HEK293 (cell line): Measurements from ENCODE around the gene WSCD2.
A peak's percentile ranks its signal among the peaks of the same experiment; 100 is the strongest.

Experiments
- CTCF ChIA-PET: fragments of 350-600 bp; formaldehyde crosslinking; extraction: SDS; loops from one replicate; lab custom pipeline; 2021; ENCODE audit warnings: antibody characterized with exemption; lab: Yijun Ruan, JAX
- POLR2A ChIA-PET: fragments of 300-600 bp; formaldehyde crosslinking; extraction: SDS; loops from one replicate; lab custom pipeline; 2020; ENCODE audit warnings: antibody characterized with exemption, inconsistent platforms; lab: Yijun Ruan, JAX
- H3K27ac ChIP-seq: fragments of 200-500 bp; sonication (Bioruptor generic); 2 replicates; pipeline ENCODE4 v1.5.1; 2014; ENCODE audit warnings: low read depth, low read length, control low read depth, inconsistent platforms; ENCODE audit errors: extremely low read depth
- H3K36me3 ChIP-seq, 2 experiments: fragments of 200-500 bp in 1 of 2; sonication (Bioruptor generic) in 1 of 2; 1 replicate in 1 of 2; 2 replicates in 1 of 2; pipeline ENCODE4 v1.5.1; 2014 to 2017; ENCODE audit warnings: inconsistent platforms in 2 of 2, low read length in 2 of 2; ENCODE audit not compliant: control insufficient read depth in 2 of 2, insufficient read depth in 1 of 2
- H3K4me1 ChIP-seq: fragments of 200-500 bp; sonication (Bioruptor generic); 2 replicates; pipeline ENCODE4 v1.5.1; 2014; ENCODE audit warnings: mild to moderate bottlenecking, low read length, inconsistent platforms; ENCODE audit not compliant: control insufficient read depth, insufficient read depth
- H3K4me3 ChIP-seq: 2 replicates; pipeline ENCODE4 v1.5.1; 2011; ENCODE audit warnings: low read depth, mild to moderate bottlenecking, control low read depth, low read length, moderate library complexity
- H3K9me3 ChIP-seq: fragments of 200-500 bp; sonication (Bioruptor generic); 2 replicates; pipeline ENCODE4 v1.5.1; 2014; ENCODE audit warnings: low read depth, low read length, inconsistent platforms; ENCODE audit not compliant: control insufficient read depth, insufficient read depth
- GLI2 ChIP-seq: fragments of 450-650 bp; formaldehyde crosslinking; IDR thresholded peaks from 2 replicates; pipeline ENCODE4; 2017; ENCODE audit warnings: missing biosample characterization, missing genetic modification characterization, low read depth, borderline replicate concordance
- MYNN ChIP-seq: fragments of 450-650 bp; formaldehyde crosslinking; IDR thresholded peaks from 2 replicates; pipeline ENCODE4 v1.5.1; 2016; ENCODE audit warnings: missing biosample characterization, missing genetic modification characterization, borderline replicate concordance
- MZF1 ChIP-seq: fragments of 450-650 bp; formaldehyde crosslinking; IDR thresholded peaks from 2 replicates; pipeline ENCODE4 v1.5.1; 2017; ENCODE audit warnings: missing biosample characterization, missing genetic modification characterization, borderline replicate concordance
- OVOL3 ChIP-seq: fragments of 450-650 bp; formaldehyde crosslinking; IDR thresholded peaks from 2 replicates; pipeline ENCODE4 v1.5.1; 2016; ENCODE audit warnings: missing biosample characterization, missing genetic modification characterization
- SETDB1 ChIP-seq: IDR thresholded peaks from one replicate; pipeline ENCODE4 v1.6.1; 2017; ENCODE audit warnings: mild to moderate bottlenecking, low read length, moderate library complexity, mixed read lengths; ENCODE audit not compliant: insufficient read length
- YY1 ChIP-seq: fragments of 450-650 bp; formaldehyde crosslinking; IDR thresholded peaks from 2 replicates; pipeline ENCODE4 v1.5.1; 2018; ENCODE audit warnings: missing biosample characterization, missing genetic modification characterization
- ZBTB20 ChIP-seq: fragments of 450-650 bp; formaldehyde crosslinking; IDR thresholded peaks from 2 replicates; pipeline ENCODE4 v1.5.1; 2016; ENCODE audit warnings: missing biosample characterization, missing genetic modification characterization
- ZBTB7A ChIP-seq: fragments of 450-650 bp; formaldehyde crosslinking; IDR thresholded peaks from 2 replicates; pipeline ENCODE4 v1.5.1; 2016; ENCODE audit warnings: low read depth, missing biosample characterization, missing genetic modification characterization
- ZBTB8A ChIP-seq: fragments of 450-650 bp; formaldehyde crosslinking; IDR thresholded peaks from 2 replicates; pipeline ENCODE4 v1.5.1; 2016; ENCODE audit warnings: missing biosample characterization, missing genetic modification characterization
- ZFP69B ChIP-seq: fragments of 450-650 bp; formaldehyde crosslinking; IDR thresholded peaks from 2 replicates; pipeline ENCODE4 v1.5.1; 2016; ENCODE audit warnings: missing biosample characterization, missing genetic modification characterization
- ZNF16 ChIP-seq: fragments of 450-650 bp; formaldehyde crosslinking; IDR thresholded peaks from 2 replicates; pipeline ENCODE4 v1.5.1; 2016; ENCODE audit warnings: low read depth, missing biosample characterization, missing genetic modification characterization
- ZNF239 ChIP-seq: fragments of 450-650 bp; formaldehyde crosslinking; IDR thresholded peaks from 2 replicates; pipeline ENCODE4 v1.5.1; 2016; ENCODE audit warnings: missing biosample characterization, missing genetic modification characterization
- ZNF24 ChIP-seq: fragments of 450-650 bp; formaldehyde crosslinking; IDR thresholded peaks from 2 replicates; pipeline ENCODE4 v1.5.1; 2016; ENCODE audit warnings: missing biosample characterization, missing genetic modification characterization
- ZNF37A ChIP-seq: fragments of 450-650 bp; IDR thresholded peaks from 2 replicates; pipeline ENCODE4 v1.5.1; 2018; ENCODE audit warnings: missing biosample characterization, missing genetic modification characterization
- ZNF433 ChIP-seq: fragments of 450-650 bp; formaldehyde crosslinking; IDR thresholded peaks from 2 replicates; pipeline ENCODE4 v1.5.1; 2016; ENCODE audit warnings: missing biosample characterization, missing genetic modification characterization, low read depth
- ZNF544 ChIP-seq: fragments of 450-650 bp; formaldehyde crosslinking; IDR thresholded peaks from 2 replicates; pipeline ENCODE4 v1.5.0; 2017; ENCODE audit warnings: missing biosample characterization, missing genetic modification characterization
- ZNF571 ChIP-seq: fragments of 450-650 bp; formaldehyde crosslinking; IDR thresholded peaks from 2 replicates; pipeline ENCODE4 v1.5.0; 2017; ENCODE audit warnings: missing biosample characterization, missing genetic modification characterization
- ZNF585B ChIP-seq: fragments of 450-650 bp; formaldehyde crosslinking; IDR thresholded peaks from 2 replicates; pipeline ENCODE4 v1.5.1; 2016; ENCODE audit warnings: missing biosample characterization, missing genetic modification characterization
- ZNF626 ChIP-seq: fragments of 450-650 bp; sonication (Bioruptor Pico); formaldehyde crosslinking; IDR thresholded peaks from 2 replicates; pipeline ENCODE4 v1.5.1; 2018; ENCODE audit warnings: missing biosample characterization, missing genetic modification characterization, inconsistent platforms
- ZNF677 ChIP-seq: fragments of 450-650 bp; IDR thresholded peaks from 2 replicates; pipeline ENCODE4 v1.5.0; 2018; ENCODE audit warnings: missing biosample characterization, mild to moderate bottlenecking, missing genetic modification characterization, moderate library complexity
- ZNF707 ChIP-seq: fragments of 450-650 bp; formaldehyde crosslinking; IDR thresholded peaks from 2 replicates; pipeline ENCODE4 v1.5.1; 2016; ENCODE audit warnings: missing biosample characterization, missing genetic modification characterization
- ZSCAN23 ChIP-seq: fragments of 450-650 bp; formaldehyde crosslinking; IDR thresholded peaks from 2 replicates; pipeline ENCODE4 v1.5.1; 2016; ENCODE audit warnings: missing biosample characterization, missing genetic modification characterization
- TF ChIP-seq, protein P1 (sequence below): IDR thresholded peaks from 2 replicates; pipeline ENCODE4 v1.6.1; 2011; ENCODE audit warnings: mild to moderate bottlenecking, low read depth, low read length, borderline replicate concordance
- TF ChIP-seq, protein P2 (sequence below): fragments of 450-650 bp; formaldehyde crosslinking; IDR thresholded peaks from 2 replicates; pipeline ENCODE4 v1.5.1; 2017; ENCODE audit warnings: missing biosample characterization, missing genetic modification characterization
- TF ChIP-seq, protein P3 (sequence below): fragments of 450-650 bp; formaldehyde crosslinking; IDR thresholded peaks from 2 replicates; pipeline ENCODE4 v1.5.1; 2016; ENCODE audit warnings: missing biosample characterization, missing genetic modification characterization

WSCD2 gene

DNA sequence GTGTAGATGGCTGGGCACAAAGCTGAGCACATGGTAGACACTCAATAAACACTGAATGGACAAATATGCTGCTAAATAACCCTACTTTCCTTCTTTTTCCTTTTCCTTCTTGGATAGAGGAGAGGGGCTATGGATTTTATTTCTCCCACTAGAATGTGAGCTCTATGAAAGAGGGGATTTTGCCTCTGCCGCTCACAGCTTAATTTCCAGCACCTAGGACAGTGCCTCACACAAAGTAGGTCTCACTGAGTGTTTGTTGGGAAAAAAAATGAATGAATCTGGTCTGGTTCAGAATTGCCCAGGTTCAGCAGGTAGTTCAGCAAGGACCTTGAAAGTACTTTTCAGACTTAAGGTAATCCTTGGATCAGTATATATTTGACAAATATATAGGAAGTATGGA, 65.5 kb downstream of the WSCD2 start:
- no peak overlapping the region for H3K27ac ChIP-seq
- CTCF ChIA-PET = interaction anchor here (0.6 to 1.9 kb wide), 15 partner anchors 10 to 1224 kb away, joined by 3 to 10 read pairs (median 3); no protein-coding TSS in a partner anchor

DNA sequence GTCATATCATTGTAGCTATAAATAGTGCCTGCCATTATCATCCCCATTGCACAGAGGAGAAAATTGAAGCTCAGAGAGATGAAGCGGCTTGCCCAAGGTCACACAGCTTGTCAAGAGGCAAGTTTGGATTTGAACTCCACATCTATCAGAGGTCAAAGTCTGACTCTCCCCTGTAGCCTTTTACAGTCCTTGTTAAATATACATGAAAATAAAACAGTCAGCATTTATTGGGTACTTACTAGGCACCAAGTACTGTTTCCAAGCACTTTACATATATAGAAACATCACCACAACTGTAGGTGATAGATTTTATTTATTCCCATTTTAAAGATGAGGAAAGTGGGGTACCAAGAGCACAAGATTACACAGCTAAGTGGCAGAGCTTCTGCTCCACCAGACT, 67.2 kb downstream of the WSCD2 start:
- CTCF ChIA-PET = interaction anchor here (0.6 to 1.2 kb wide), 3 partner anchors 136 to 607 kb away, joined by 3 to 4 read pairs (median 3); no protein-coding TSS in a partner anchor
- no peaks in the 10 kb centered on the region for H3K4me1 ChIP-seq
- no peaks in the 10 kb centered on the region for H3K9me3 ChIP-seq
- TF ChIP-seq ZNF626 (no peak), ZNF16 (tag by site-specific recombination) (no peak), OVOL3 (no peak), ZNF239 (tag by site-specific recombination) (no peak), ZNF433 (no peak), MZF1 (no peak), ZNF585B (tag by site-specific recombination) (no peak), YY1 (no peak), ZNF24 (tag by site-specific recombination) (no peak), ZBTB20 (tag by site-specific recombination) (no peak), ZNF677 (tag by site-specific recombination) (no peak)
- TF ChIP-seq, protein P1, sequence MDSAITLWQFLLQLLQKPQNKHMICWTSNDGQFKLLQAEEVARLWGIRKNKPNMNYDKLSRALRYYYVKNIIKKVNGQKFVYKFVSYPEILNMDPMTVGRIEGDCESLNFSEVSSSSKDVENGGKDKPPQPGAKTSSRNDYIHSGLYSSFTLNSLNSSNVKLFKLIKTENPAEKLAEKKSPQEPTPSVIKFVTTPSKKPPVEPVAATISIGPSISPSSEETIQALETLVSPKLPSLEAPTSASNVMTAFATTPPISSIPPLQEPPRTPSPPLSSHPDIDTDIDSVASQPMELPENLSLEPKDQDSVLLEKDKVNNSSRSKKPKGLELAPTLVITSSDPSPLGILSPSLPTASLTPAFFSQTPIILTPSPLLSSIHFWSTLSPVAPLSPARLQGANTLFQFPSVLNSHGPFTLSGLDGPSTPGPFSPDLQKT = no peak
- TF ChIP-seq, protein P2, sequence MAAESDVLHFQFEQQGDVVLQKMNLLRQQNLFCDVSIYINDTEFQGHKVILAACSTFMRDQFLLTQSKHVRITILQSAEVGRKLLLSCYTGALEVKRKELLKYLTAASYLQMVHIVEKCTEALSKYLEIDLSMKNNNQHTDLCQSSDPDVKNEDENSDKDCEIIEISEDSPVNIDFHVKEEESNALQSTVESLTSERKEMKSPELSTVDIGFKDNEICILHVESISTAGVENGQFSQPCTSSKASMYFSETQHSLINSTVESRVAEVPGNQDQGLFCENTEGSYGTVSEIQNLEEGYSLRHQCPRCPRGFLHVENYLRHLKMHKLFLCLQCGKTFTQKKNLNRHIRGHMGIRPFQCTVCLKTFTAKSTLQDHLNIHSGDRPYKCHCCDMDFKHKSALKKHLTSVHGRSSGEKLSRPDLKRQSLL (tag by site-specific recombination) = no peak
- no peak overlapping the region for H3K4me3 ChIP-seq
- no peak overlapping the region for H3K27ac ChIP-seq
- no peaks in the 10 kb centered on the region for H3K36me3 ChIP-seq
- POLR2A ChIA-PET = no interaction called here

More for the DNA sequence above, 65.5 kb downstream of the WSCD2 start:
- no peak for TF ChIP-seq MYNN (tag by site-specific recombination)
- no peak for TF ChIP-seq ZBTB8A (tag by site-specific recombination)
- no peak for TF ChIP-seq ZSCAN23 (tag by site-specific recombination)
- no peak for TF ChIP-seq ZBTB7A (tag by site-specific recombination)
- TF ChIP-seq, protein P3, sequence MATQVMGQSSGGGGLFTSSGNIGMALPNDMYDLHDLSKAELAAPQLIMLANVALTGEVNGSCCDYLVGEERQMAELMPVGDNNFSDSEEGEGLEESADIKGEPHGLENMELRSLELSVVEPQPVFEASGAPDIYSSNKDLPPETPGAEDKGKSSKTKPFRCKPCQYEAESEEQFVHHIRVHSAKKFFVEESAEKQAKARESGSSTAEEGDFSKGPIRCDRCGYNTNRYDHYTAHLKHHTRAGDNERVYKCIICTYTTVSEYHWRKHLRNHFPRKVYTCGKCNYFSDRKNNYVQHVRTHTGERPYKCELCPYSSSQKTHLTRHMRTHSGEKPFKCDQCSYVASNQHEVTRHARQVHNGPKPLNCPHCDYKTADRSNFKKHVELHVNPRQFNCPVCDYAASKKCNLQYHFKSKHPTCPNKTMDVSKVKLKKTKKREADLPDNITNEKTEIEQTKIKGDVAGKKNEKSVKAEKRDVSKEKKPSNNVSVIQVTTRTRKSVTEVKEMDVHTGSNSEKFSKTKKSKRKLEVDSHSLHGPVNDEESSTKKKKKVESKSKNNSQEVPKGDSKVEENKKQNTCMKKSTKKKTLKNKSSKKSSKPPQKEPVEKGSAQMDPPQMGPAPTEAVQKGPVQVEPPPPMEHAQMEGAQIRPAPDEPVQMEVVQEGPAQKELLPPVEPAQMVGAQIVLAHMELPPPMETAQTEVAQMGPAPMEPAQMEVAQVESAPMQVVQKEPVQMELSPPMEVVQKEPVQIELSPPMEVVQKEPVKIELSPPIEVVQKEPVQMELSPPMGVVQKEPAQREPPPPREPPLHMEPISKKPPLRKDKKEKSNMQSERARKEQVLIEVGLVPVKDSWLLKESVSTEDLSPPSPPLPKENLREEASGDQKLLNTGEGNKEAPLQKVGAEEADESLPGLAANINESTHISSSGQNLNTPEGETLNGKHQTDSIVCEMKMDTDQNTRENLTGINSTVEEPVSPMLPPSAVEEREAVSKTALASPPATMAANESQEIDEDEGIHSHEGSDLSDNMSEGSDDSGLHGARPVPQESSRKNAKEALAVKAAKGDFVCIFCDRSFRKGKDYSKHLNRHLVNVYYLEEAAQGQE = peak; percentile 86
- Histone ChIP-seq H3K4me3 (no peak overlapping the region), H3K36me3 (no peaks in the 10 kb centered on the region), H3K9me3 (no peaks in the 10 kb centered on the region), H3K4me1 (no peaks in the 10 kb centered on the region)
- POLR2A ChIA-PET = no interaction called here

DNA sequence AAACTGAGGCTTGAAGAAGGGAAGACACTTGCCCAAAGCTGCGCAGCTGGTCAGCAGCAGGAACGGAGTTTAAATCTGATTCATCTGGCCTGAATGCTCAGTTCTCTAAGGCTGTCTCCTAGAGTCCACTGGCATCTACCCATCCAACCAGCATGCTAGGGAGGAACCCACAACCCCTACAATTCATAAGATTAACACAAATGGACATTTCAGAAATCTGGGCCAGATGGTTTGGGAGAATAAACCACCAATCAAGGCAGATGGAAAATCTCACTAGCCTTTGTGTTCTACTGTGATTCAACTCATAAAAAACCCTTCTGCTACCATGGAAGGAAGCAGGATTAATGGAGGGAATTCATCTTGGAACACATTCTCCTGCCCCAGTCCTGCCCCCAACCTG, 67.8 kb downstream of the WSCD2 start:
- Histone ChIP-seq H3K27ac (no peak overlapping the region), H3K4me1 (no peaks in the 10 kb centered on the region), H3K9me3 (no peaks in the 10 kb centered on the region), H3K36me3 (no peaks in the 10 kb centered on the region), H3K4me3 (no peak overlapping the region)
- CTCF ChIA-PET = no interaction called here
- POLR2A ChIA-PET = no interaction called here
- TF ChIP-seq ZFP69B (tag by site-specific recombination) (no peak), ZNF707 (no peak), ZNF544 (no peak), ZNF37A (tag by site-specific recombination) (no peak), ZNF571 (tag by site-specific recombination) (no peak), SETDB1 (no peak), ZBTB7A (tag by site-specific recombination) (no peak), GLI2 (no peak)
- TF ChIP-seq, protein P3 = no peak
